Fibroblast of lung (primary cell): Measurements from ENCODE around the gene MGP. TPM values are rescaled to one million over a fixed set of nuclear protein-coding genes. Genes with fewer than 3 reads are reported as not detected.

Experiments
- DNase-seq, 2 donors: peaks; one replicate each; pipeline versions ENCODE4 v3.0.0 to v3.0.0-alpha.2; 2010; ENCODE audit warnings: low read depth in 2 of 2
- H2AFZ ChIP-seq: 2 replicates; pipeline ENCODE4 v1.5.1; 2012; ENCODE audit warnings: low read length, control low read depth, inconsistent platforms
- H3K27ac ChIP-seq: 2 replicates; pipeline ENCODE4 v1.5.1; 2011; ENCODE audit warnings: low read length, control low read depth; ENCODE audit not compliant: insufficient read depth
- H3K27me3 ChIP-seq: 2 replicates; pipeline ENCODE4 v1.5.1; 2011; ENCODE audit warnings: mild to moderate bottlenecking, low read length; ENCODE audit not compliant: control insufficient read depth, insufficient read depth
- H3K36me3 ChIP-seq: 2 replicates; pipeline ENCODE4 v1.5.1; 2011; ENCODE audit warnings: low read length; ENCODE audit not compliant: control insufficient read depth, insufficient read depth
- H3K4me1 ChIP-seq: 2 replicates; pipeline ENCODE4 v1.5.1; 2011; ENCODE audit warnings: low read length; ENCODE audit not compliant: control insufficient read depth, insufficient read depth; ENCODE audit errors: extremely low read depth
- H3K4me2 ChIP-seq: 2 replicates; pipeline ENCODE4 v1.5.1; 2011; ENCODE audit warnings: low read length, control low read depth; ENCODE audit not compliant: insufficient read depth; ENCODE audit errors: extremely low read depth
- H3K4me3 ChIP-seq, 4 experiments: fragments of 200-600 bp in 1 of 4; sonication (generic) in 1 of 4; replicated peaks in 1 of 4; 2 replicates each; pipeline ENCODE4 v1.5.1; 2011 to 2016; ENCODE audit warnings: low read length in 4 of 4, low read depth in 3 of 4, mild to moderate bottlenecking in 3 of 4, control low read depth in 2 of 4, inconsistent platforms in 1 of 4, mixed read lengths in 1 of 4; ENCODE audit not compliant: insufficient read depth in 1 of 4; ENCODE audit errors: control extremely low read depth in 1 of 4
- H3K79me2 ChIP-seq: 2 replicates; pipeline ENCODE4 v1.5.1; 2012; ENCODE audit warnings: mild to moderate bottlenecking, low read length, inconsistent platforms; ENCODE audit not compliant: control insufficient read depth, insufficient read depth
- H3K9ac ChIP-seq: 2 replicates; pipeline ENCODE4 v1.5.1; 2011; ENCODE audit warnings: mild to moderate bottlenecking, low read length, control low read depth; ENCODE audit not compliant: insufficient read depth
- H3K9me3 ChIP-seq: 2 replicates; pipeline ENCODE4 v1.5.1; 2012; ENCODE audit warnings: low read depth, low read length; ENCODE audit not compliant: control insufficient read depth, insufficient read depth
- H4K20me1 ChIP-seq: 2 replicates; pipeline ENCODE4 v1.5.1; 2011; ENCODE audit warnings: low read length; ENCODE audit not compliant: control insufficient read depth, insufficient read depth; ENCODE audit errors: extremely low read depth
- EZH2 ChIP-seq: IDR thresholded peaks from 2 replicates; pipeline ENCODE4 v1.5.1; 2012; ENCODE audit warnings: low read length, control low read depth, mild to moderate bottlenecking; ENCODE audit errors: missing control alignments
- polyA plus RNA-seq, 2 donors: library from polyadenylated mRNA; depleted of rRNA in 1 of 2; stranded (reverse) in 1 of 2; unstranded in 1 of 2; fragments of >200 nt; gene quantifications; 2 replicates each; pipeline ENCODE4 v1.2.1, GENCODE V29; 2011 to 2012; ENCODE audit warnings: missing spikeins in 1 of 2
- total RNA-seq: library from RNA; depleted of rRNA; stranded (reverse); fragments of >200 nt; gene quantifications from 2 replicates; pipeline ENCODE4 v1.2.1, GENCODE V29; 2014
- TF ChIP-seq, protein P1 (sequence below), 2 donors: IDR thresholded peaks in 1 of 2; conservative IDR thresholded peaks in 1 of 2; 1 replicate in 1 of 2; 2 replicates in 1 of 2; pipeline ENCODE4 v1.5.1; 2011 to 2012; ENCODE audit warnings: low read length in 2 of 2, control low read depth in 1 of 2, inconsistent platforms in 1 of 2, low read depth in 1 of 2, mild to moderate bottlenecking in 1 of 2

MGP gene
- total and polyA plus RNA-seq, 2 donors (not counting 1 experiment from before 2014, with no cell fraction given) = 2.0 to 15.9 TPM

DNA sequence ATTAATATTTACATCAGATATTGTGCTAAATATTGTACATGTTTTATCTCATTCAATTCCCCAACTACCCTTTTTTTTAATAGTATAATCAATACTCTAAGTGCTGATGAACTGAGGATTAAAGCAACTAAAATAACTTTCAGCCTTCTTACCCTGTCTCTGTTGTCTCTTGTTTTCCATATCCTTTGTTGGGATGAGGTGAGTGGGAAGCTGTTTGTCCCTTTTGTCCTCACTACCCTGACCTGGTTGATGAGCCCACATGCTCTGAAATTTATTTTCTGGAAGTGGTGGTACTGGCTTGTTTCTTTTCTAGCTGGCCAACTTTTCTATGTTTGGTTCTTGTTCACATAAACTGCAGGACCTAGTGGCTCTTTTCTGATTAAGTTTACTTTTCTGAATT lies 32.8 kb downstream of the MGP start:
- Histone ChIP-seq H3K9me3 (no peaks in the 10 kb centered on the region), H4K20me1 (no peaks in the 10 kb centered on the region), H3K4me3 (no peak overlapping the region), H3K36me3 (no peaks in the 10 kb centered on the region), H3K79me2 (no peaks in the 10 kb centered on the region), H2AFZ (no peak overlapping the region), H3K27me3 (no peaks in the 10 kb centered on the region), H3K27ac (no peak overlapping the region), H3K4me2 (no peak overlapping the region), H3K9ac (no peak overlapping the region), H3K4me1 (no peaks in the 10 kb centered on the region)
- no peak for DNase-seq
- TF ChIP-seq, protein P1, sequence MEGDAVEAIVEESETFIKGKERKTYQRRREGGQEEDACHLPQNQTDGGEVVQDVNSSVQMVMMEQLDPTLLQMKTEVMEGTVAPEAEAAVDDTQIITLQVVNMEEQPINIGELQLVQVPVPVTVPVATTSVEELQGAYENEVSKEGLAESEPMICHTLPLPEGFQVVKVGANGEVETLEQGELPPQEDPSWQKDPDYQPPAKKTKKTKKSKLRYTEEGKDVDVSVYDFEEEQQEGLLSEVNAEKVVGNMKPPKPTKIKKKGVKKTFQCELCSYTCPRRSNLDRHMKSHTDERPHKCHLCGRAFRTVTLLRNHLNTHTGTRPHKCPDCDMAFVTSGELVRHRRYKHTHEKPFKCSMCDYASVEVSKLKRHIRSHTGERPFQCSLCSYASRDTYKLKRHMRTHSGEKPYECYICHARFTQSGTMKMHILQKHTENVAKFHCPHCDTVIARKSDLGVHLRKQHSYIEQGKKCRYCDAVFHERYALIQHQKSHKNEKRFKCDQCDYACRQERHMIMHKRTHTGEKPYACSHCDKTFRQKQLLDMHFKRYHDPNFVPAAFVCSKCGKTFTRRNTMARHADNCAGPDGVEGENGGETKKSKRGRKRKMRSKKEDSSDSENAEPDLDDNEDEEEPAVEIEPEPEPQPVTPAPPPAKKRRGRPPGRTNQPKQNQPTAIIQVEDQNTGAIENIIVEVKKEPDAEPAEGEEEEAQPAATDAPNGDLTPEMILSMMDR (conservative IDR thresholded peaks at IDR 0.05 in 1 of 2, IDR thresholded peaks at IDR 0.05 in 1 of 2; ENCODE audit: low read depth in 1 of 2, low read length in 2 of 2) = no peak
- TF ChIP-seq EZH2 = no peak

DNA sequence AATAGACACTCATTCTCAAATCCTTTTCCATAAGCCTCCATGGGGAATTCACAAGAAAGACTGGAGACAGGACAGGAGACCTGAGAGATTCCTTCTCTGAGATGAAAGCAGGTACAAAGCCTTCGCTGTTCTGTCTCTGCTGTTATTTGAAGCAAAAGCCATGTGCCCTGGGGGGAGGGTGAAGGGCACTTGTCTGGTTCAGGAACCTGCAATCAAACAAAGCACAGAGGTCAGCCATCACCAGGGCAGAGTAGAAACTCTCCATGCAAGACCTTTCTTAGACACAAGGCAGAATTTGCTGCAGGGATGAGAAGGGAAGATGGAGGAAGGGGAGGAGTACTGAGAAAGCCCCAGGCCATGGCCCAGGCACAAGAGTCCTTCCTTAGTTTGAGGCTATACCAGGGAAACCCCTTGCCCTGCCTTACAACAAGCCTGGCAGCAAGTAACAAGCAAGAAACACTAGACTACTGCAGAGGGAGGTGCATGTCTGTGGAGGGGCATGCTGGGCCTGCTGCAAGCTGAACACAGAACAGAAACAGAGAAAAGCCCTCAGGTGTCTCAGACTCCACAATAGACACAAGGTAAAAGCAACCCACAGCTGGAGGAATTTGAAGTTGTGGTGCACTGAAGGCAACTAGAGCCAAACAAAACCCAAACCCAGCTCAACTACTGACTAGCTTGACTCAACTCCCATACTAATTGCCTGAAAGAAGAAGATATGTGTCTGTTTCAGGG lies 34.6 kb downstream of the MGP start:
- H3K27me3 ChIP-seq = no peaks in the 10 kb centered on the region
- H3K4me3 ChIP-seq = no peak overlapping the region
- H3K9ac ChIP-seq = no peak overlapping the region
- no peaks in the 10 kb centered on the region for H3K36me3 ChIP-seq
- no peaks in the 10 kb centered on the region for H4K20me1 ChIP-seq
- no peak overlapping the region for H2AFZ ChIP-seq
- no peaks in the 10 kb centered on the region for H3K79me2 ChIP-seq
- TF ChIP-seq EZH2 = no peak
- TF ChIP-seq, protein P1 (conservative IDR thresholded peaks at IDR 0.05 in 1 of 2, IDR thresholded peaks at IDR 0.05 in 1 of 2; ENCODE audit: low read depth in 1 of 2, low read length in 2 of 2) = no peak
- H3K27ac ChIP-seq = no peak overlapping the region
- DNase-seq = no peak
- H3K9me3 ChIP-seq = no peaks in the 10 kb centered on the region
- H3K4me2 ChIP-seq = no peak overlapping the region
- H3K4me1 ChIP-seq = peaks cover 2% of the 10 kb centered on the region

DNA sequence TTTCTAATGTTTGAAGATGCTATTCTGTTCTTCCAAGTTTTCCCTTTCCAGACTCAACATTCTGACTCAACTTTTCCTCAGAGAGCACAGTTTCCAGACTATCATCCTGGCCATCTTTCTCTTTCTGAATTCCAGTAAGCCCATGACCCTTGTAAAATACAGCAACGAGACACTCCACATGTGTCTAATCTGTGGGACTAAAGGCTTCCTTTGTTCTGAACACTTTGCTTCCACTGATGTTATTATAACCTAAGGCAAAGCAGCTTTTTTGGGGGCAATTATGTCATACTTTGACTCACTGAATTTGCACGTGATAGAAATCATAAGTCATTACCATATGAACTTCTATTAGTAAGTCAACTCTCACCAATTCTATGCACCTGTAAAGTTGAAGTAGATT lies 36.0 kb downstream of the MGP start:
- H2AFZ ChIP-seq = no peak overlapping the region
- H3K4me1 ChIP-seq = peaks cover 2% of the 10 kb centered on the region
- DNase-seq = peak; percentile 30 to 95
- no peaks in the 10 kb centered on the region for H4K20me1 ChIP-seq
- no peaks in the 10 kb centered on the region for H3K27me3 ChIP-seq
- no peak overlapping the region for H3K4me3 ChIP-seq
- no peak overlapping the region for H3K27ac ChIP-seq
- H3K79me2 ChIP-seq = no peaks in the 10 kb centered on the region
- H3K9ac ChIP-seq = no peak overlapping the region
- H3K4me2 ChIP-seq = no peak overlapping the region
- H3K36me3 ChIP-seq = no peaks in the 10 kb centered on the region
- TF ChIP-seq, protein P1 (conservative IDR thresholded peaks at IDR 0.05 in 1 of 2, IDR thresholded peaks at IDR 0.05 in 1 of 2; ENCODE audit: low read depth in 1 of 2, low read length in 2 of 2) = no peak
- no peak for TF ChIP-seq EZH2
- H3K9me3 ChIP-seq = no peaks in the 10 kb centered on the region
